GM18502 (cell line): ENCODE measurements around the gene GBE1.

Experiments used
- ATAC-seq: cut with Tn5 transposase; IDR thresholded peaks from one replicate; pipeline ENCODE4 v1.9.1; 2021; ENCODE audit warnings: mild to moderate bottlenecking; ENCODE audit not compliant: unreplicated experiment, poor library complexity

The GBE1 gene

GRCh38 chr3:81484520-81484919 lies 276.9 kb downstream of the GBE1 start:
- ATAC-seq: no peak

GRCh38 chr3:81483046-81483445 lies 278.4 kb downstream of the GBE1 start:
- ATAC-seq: no peak

- ATAC-seq: no peak
Measured at GRCh38 chr3:81477740-81478139, 283.7 kb downstream of the GBE1 start.

GRCh38 chr3:81476692-81477091 lies 284.8 kb downstream of the GBE1 start:
- ATAC-seq: no peak

- ATAC-seq: no peak
Measured at GRCh38 chr3:81472600-81473362, 288.7 kb downstream of the GBE1 start.

- ATAC-seq: no peak
Measured at GRCh38 chr3:81470524-81471278, 290.7 kb downstream of the GBE1 start.

GRCh38 chr3:81468391-81468790 lies 293.1 kb downstream of the GBE1 start:
- no peak for ATAC-seq

GRCh38 chr3:81466201-81466560 lies 295.3 kb downstream of the GBE1 start:
- no peak for ATAC-seq

- no peak for ATAC-seq
Measured at GRCh38 chr3:81465510-81466200, 295.8 kb downstream of the GBE1 start.

GRCh38 chr3:81463781-81464180 lies 297.7 kb downstream of the GBE1 start:
- no peak for ATAC-seq

GRCh38 chr3:81462921-81463320 lies 298.5 kb downstream of the GBE1 start:
- ATAC-seq: no peak

GRCh38 chr3:81459733-81460132 lies 301.7 kb downstream of the GBE1 start:
- ATAC-seq: no peak

- ATAC-seq: no peak
Measured at GRCh38 chr3:81452418-81452817, 309.0 kb downstream of the GBE1 start.

GRCh38 chr3:81451611-81452010 lies 309.8 kb downstream of the GBE1 start:
- no peak for ATAC-seq

- ATAC-seq: no peak
Measured at GRCh38 chr3:81451140-81451539, 310.3 kb downstream of the GBE1 start.

GRCh38 chr3:81446806-81447205 lies 314.6 kb downstream of the GBE1 start:
- no peak for ATAC-seq

- ATAC-seq: no peak
Measured at GRCh38 chr3:81445712-81446111, 315.7 kb downstream of the GBE1 start.

GRCh38 chr3:81444817-81445460 lies 316.5 kb downstream of the GBE1 start:
- no peak for ATAC-seq

- no peak for ATAC-seq
Measured at GRCh38 chr3:81443958-81444357, 317.5 kb downstream of the GBE1 start.

- no peak for ATAC-seq
Measured at GRCh38 chr3:81443457-81443782, 318.0 kb downstream of the GBE1 start.
